Measurements from ENCODE around the gene FAM20C.
A peak's percentile ranks its signal among the peaks of the same experiment; 100 is the strongest.

Gene FAM20C

DNA sequence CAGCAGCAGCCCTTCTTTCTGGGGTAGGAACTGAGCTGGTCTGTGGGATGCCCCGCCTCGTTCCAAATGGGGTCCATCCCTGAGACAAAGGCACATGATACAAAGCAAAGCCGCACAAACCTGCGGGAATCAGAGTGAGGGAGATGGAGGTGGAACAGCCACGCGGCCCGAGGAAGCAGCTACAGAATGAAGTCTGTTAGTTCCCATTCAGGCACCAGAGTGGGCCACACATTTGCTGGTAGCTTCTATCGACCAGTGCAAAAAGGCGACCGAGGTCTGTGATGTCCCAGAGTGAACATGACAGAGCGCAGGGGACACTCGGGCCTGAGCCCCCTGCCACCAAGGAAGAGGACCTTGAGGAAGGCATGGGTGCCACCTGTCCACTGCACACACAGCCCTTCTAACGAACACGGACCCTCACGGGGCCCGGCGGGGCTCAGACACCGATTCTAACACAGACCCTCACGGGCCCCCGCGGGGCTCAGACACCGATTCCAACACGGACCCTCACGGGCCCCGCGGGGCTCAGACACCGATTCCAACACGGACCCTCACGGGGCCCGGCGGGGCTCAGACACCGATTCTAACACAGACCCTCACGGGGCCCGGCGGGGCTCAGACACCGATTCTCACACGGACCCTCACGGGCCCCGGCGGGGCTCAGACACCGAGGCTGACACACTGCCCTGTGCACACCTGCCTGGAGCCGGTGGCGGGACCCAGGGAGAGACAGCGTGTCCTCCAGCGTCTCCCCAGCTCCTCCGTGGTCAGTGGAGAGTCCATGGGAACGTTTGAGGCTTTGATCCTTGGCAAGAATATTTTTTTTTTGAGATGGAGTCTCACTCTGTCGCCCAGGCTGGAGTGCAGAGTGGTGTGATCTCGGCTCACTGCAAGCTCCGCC, 32.8 kb upstream of the FAM20C start:
- Histone ChIP-seq H3K27ac (no peak overlapping the region), H3K36me3 (no peaks in the 10 kb centered on the region), H3K27me3 (peaks cover 22% of the 10 kb centered on the region), H4K20me1 (no peaks in the 10 kb centered on the region), H3K4me1 (peaks cover 39% of the 10 kb centered on the region), H3K4me3 (no peak overlapping the region), H3K9me3 (no peaks in the 10 kb centered on the region), H3K9ac (no peak overlapping the region), H3K4me2 (no peak overlapping the region)
- no peak for TF ChIP-seq Cebpa-rat (IDR thresholded peaks at IDR 0.05)

- no peaks in the 10 kb centered on the region for H3K36me3 ChIP-seq
- no peak for TF ChIP-seq Cebpa-rat (IDR thresholded peaks at IDR 0.05)
- no peak overlapping the region for H3K9ac ChIP-seq
- H3K4me3 ChIP-seq: no peak overlapping the region
- peaks cover 52% of the 10 kb centered on the region for H3K4me1 ChIP-seq
- no peaks in the 10 kb centered on the region for H4K20me1 ChIP-seq
- no peaks in the 10 kb centered on the region for H3K9me3 ChIP-seq
- peak overlapping the region; percentile 30; the same call in 1 of the 2 replicates for H3K27ac ChIP-seq
- H3K27me3 ChIP-seq: peaks cover 22% of the 10 kb centered on the region
- peak overlapping the region; percentile 73 for H3K4me2 ChIP-seq
Measured at GRCh38 chr7:160958-161725, 31.2 kb upstream of the FAM20C start.

DNA sequence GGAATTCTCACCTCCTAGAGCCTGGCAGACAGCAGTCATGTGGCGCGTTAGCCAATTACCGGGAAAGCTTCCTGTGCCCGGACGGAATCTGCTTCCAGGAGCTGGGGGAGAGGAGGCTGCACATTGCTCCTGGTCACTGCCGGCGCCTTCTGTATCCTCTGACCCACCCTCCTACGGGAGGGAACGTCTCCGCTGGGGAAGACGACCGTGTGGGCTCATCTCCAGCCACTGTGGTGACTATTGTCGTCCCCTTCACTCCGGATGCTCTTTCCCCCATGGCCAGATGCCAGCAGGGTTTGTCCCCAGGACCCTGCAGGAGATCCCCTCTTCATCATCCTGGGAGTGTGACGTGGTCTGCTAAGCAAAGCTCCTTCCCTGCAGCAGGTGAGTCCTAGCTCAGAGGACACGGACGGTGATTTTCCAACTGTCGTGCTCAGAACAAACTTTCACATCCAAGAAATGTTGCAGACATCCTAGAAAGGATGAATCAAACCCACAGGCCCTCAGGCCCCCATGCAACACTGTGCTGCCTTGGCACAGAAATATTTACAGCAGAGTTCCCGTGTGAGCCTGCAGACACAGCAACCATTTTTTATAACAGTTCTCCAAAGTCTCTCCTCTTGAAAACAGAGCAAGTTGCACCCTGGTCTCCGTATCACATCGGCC, 29.6 kb upstream of the FAM20C start:
- no peaks in the 10 kb centered on the region for H4K20me1 ChIP-seq
- H3K27me3 ChIP-seq: peaks cover 22% of the 10 kb centered on the region
- no peak overlapping the region for H3K9ac ChIP-seq
- no peak for TF ChIP-seq Cebpa-rat (IDR thresholded peaks at IDR 0.05)
- H3K4me2 ChIP-seq: peak overlapping the region; percentile 73
- H3K4me3 ChIP-seq: no peak overlapping the region
- H3K36me3 ChIP-seq: no peaks in the 10 kb centered on the region
- H3K27ac ChIP-seq: no peak overlapping the region
- no peaks in the 10 kb centered on the region for H3K9me3 ChIP-seq
- H3K4me1 ChIP-seq: peaks cover 68% of the 10 kb centered on the region

DNA sequence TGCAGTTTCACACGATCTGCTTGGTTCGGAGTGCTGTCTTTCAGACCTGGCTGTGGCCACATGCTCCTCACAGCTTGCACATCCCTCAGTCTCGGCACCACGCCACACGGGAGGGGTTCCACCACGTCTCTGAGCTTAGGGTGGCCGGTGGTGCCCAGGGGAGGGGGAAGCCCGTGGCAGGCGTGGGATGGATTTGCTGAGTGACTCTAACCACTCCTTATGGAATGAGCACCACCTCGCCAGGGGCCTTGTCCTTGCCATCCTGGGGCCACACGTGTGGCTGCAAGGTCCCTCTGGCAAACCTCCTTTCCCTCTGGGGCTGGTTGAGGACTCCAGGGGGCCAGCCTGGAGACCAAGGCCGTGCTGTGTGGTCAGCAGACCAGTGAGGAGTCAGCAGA, 29.1 kb upstream of the FAM20C start:
- Histone ChIP-seq H3K9ac (no peak overlapping the region), H3K27ac (no peak overlapping the region), H3K27me3 (peaks cover 22% of the 10 kb centered on the region), H3K36me3 (no peaks in the 10 kb centered on the region), H3K4me3 (no peak overlapping the region), H4K20me1 (no peaks in the 10 kb centered on the region), H3K4me1 (peaks cover 74% of the 10 kb centered on the region), H3K9me3 (no peaks in the 10 kb centered on the region), H3K4me2 (peak overlapping the region; percentile 73)
- no peak for TF ChIP-seq Cebpa-rat (IDR thresholded peaks at IDR 0.05)

- peaks cover 78% of the 10 kb centered on the region for H3K4me1 ChIP-seq
- no peaks in the 10 kb centered on the region for H3K9me3 ChIP-seq
- no peak overlapping the region for H3K4me3 ChIP-seq
- H4K20me1 ChIP-seq: no peaks in the 10 kb centered on the region
- no peak for TF ChIP-seq Cebpa-rat (IDR thresholded peaks at IDR 0.05)
- H3K27me3 ChIP-seq: peaks cover 22% of the 10 kb centered on the region
- 0 out of 2 replicates have a peak overlapping the region, but pooled peaks have one; percentile 8 for H3K27ac ChIP-seq
- no peak overlapping the region for H3K9ac ChIP-seq
- H3K4me2 ChIP-seq: peak overlapping the region; percentile 73
- no peaks in the 10 kb centered on the region for H3K36me3 ChIP-seq
Measured at GRCh38 chr7:163971-164881, 28.1 kb upstream of the FAM20C start.

DNA sequence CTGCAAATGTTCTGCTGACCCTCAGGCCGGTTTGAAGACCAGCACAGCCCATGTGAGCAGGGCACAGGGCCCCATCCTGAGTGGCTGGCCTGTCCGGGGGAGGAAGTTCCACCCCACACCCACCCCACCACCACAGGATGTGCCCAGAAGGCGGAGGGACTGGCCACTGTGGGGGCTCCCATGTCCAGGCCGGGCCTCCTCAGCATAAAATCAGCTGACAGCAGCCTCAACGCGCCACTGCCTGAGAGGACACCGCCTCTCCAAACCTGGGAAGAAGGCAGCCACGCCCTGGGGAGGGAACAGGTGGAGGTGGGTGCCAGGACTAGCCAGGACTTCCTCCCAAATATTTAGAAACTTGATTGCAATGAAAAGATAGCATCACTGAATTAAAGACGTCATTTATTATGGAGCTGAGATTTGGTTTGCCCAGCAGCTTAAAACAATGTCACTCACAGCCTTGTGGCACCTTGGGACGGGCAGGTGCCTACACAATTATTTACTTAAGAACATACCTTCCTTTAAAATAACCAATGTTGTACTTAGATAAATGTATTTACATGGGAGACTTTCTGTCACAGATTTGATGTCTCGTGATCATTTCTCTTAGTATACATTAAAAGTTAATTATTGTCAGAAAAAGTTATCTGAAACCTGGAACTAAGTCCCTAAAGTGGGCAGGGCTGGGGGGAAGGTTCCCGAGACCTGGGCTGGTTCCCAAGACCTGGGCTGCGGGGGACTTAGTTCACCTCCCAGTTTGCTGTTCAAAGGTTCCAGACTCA, 27.3 kb upstream of the FAM20C start:
- H3K4me2 ChIP-seq: peak overlapping the region; percentile 73
- peaks cover 22% of the 10 kb centered on the region for H3K27me3 ChIP-seq
- no peaks in the 10 kb centered on the region for H3K36me3 ChIP-seq
- no peak overlapping the region for H3K9ac ChIP-seq
- H3K4me3 ChIP-seq: no peak overlapping the region
- no peak for TF ChIP-seq Cebpa-rat (IDR thresholded peaks at IDR 0.05)
- 0 out of 2 replicates have a peak overlapping the region, but pooled peaks have one; percentile 8 for H3K27ac ChIP-seq
- H3K9me3 ChIP-seq: no peaks in the 10 kb centered on the region
- H3K4me1 ChIP-seq: peaks cover 78% of the 10 kb centered on the region
- no peaks in the 10 kb centered on the region for H4K20me1 ChIP-seq

DNA sequence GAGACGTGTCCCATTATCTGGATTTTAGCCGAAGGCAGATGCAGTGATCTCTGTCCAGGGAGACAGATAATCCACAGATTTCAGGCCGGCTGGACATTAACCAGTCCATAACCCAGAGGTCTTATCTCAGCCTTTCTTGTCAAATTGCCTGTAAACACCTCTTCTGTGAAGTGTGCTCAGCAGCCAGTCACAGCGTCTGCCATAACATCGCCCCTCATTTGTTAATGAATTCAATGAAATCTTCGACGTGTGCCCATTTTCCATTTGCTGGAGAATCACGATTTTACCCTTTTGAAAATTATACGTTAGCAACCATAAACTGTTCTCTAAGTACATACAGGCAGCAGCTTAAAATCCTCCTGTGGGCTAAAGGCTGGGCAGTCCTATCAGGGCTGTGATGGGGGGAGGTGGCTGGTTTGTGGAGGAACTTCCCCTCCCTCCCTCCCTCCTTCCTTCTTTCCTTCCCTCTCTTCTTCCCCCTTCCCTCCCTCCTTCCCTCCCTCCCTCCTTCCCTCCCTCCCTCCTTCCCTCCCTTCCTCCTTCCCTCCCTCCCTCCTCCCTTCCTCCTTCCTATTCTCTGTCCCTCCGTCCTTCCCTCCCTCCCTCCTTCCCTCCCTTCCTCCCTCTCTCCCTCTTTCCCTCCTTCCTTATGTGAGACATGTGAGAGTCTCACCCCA, 26.6 kb upstream of the FAM20C start:
- Histone ChIP-seq H3K9ac (no peak overlapping the region), H3K4me2 (peak overlapping the region; percentile 91), H3K9me3 (no peaks in the 10 kb centered on the region), H4K20me1 (no peaks in the 10 kb centered on the region), H3K36me3 (no peaks in the 10 kb centered on the region), H3K4me1 (peaks cover 77% of the 10 kb centered on the region), H3K27ac (no peak overlapping the region), H3K27me3 (peaks cover 22% of the 10 kb centered on the region), H3K4me3 (no peak overlapping the region)
- TF ChIP-seq Cebpa-rat (IDR thresholded peaks at IDR 0.05): no peak
